ENCODE results near the gene TEPSIN.

TEPSIN gene

DNA sequence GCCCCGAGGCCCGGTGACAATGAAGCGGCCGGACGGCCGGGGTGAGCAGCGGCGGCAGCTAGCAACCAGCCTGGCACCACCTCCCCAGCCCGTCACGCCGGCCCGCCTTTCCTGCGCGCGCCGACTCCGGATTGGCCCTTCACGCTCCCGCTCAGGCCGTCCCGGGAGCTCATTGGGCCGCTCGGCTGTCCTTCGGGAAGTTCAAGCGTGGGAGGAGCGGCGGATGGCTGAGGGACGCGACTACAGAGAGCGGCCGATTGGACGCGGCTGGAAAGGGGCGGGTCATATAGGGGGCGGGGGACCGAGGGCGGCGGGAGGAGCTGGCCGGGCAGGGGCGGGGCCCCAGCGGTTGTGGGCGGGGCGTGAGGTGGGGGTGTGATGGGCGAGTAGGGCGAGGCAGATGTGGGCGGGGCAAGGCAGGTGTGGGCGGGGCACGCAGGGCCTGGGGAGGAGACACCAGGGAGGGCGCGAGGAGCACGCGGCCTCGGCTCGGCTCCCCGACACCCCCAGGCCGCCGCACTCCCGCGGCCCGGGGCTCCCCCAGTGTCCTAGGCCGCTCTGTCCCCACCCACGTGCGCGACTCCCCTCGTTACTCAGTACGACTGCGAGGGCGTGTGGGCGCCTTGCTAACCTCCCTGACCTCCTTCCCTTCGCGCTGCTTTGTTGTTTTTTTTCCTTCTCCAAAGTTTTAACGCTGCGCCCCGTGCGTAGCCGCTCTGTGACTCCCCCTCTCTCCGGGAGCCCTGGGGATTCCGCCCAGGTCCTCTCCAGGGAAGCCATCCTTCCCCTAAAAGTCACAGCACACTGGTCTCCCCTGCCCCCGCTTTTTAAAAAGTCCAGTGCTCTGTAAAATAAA lies 15.7 kb downstream of the TEPSIN start, which contains the start of gene CEP131:
Gene CEP131 (minus strand): TSS at position 60 of the 856 bp plus-strand sequence. CDS start 2,909 bp downstream, outside the sequence.
- DNase-seq (peak; percentile 99), ATAC-seq (ENCODE audit: insufficient read depth, low read depth) (peak; percentile 99)
- Histone ChIP-seq H3K27me3 (ENCODE audit: insufficient read depth, low read length, poor library complexity) (no peaks in the 10 kb centered on the region), H3K27ac (ENCODE audit: low read length) (peak within 1 kb of the TSS; percentile 64), H3K4me1 (ENCODE audit: insufficient read depth, low read length) (peaks cover 26% of the 10 kb centered on the region), H3K9ac (ENCODE audit: low read depth, low read length) (peak within 1 kb of the TSS; percentile 87), H3K4me3 (ENCODE audit: low read depth in 1 of 2, low read length in 2 of 2) (peak within 1 kb of the TSS; percentile 88 to 94), H2AFZ (ENCODE audit: low read depth, low read length) (peak within 1 kb of the TSS; percentile 94), H4K20me1 (ENCODE audit: insufficient read depth, low read length) (peaks cover 18% of the 10 kb centered on the region), H3K4me2 (ENCODE audit: insufficient read depth, low read length) (peak within 1 kb of the TSS; percentile 100), H3K79me2 (ENCODE audit: insufficient read depth, low read length) (peaks cover 18% of the 10 kb centered on the region), H3K9me3 (ENCODE audit: insufficient read depth, low read length, severe bottlenecking) (no peaks in the 10 kb centered on the region), H3K36me3 (ENCODE audit: insufficient read depth, low read length) (peaks cover 20% of the 10 kb centered on the region)
- TF ChIP-seq EZH2 (IDR thresholded peaks at IDR 0.05; ENCODE audit: borderline replicate concordance, low read depth, low read length, severe bottlenecking), result no peak
- TF ChIP-seq, protein P1, sequence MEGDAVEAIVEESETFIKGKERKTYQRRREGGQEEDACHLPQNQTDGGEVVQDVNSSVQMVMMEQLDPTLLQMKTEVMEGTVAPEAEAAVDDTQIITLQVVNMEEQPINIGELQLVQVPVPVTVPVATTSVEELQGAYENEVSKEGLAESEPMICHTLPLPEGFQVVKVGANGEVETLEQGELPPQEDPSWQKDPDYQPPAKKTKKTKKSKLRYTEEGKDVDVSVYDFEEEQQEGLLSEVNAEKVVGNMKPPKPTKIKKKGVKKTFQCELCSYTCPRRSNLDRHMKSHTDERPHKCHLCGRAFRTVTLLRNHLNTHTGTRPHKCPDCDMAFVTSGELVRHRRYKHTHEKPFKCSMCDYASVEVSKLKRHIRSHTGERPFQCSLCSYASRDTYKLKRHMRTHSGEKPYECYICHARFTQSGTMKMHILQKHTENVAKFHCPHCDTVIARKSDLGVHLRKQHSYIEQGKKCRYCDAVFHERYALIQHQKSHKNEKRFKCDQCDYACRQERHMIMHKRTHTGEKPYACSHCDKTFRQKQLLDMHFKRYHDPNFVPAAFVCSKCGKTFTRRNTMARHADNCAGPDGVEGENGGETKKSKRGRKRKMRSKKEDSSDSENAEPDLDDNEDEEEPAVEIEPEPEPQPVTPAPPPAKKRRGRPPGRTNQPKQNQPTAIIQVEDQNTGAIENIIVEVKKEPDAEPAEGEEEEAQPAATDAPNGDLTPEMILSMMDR (IDR thresholded peaks at IDR 0.05; ENCODE audit: borderline replicate concordance, extremely low read depth, low read length, poor library complexity, severe bottlenecking), result no peak

DNA sequence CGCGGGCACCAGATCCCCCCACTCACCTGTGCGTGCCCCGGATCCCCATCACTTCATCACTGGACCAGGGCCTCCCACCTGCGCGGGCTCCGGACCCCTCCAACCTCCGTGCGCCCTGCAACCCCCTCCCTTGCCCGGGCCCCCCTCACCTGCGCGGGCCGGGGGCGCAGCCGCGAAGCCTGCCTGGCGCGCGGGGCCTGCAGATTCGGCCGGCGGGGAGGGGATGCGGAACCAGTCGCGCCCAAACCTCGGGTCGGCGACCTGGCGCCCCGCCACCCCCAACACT lies 16.3 kb downstream of the TEPSIN start:
- H3K9ac ChIP-seq (ENCODE audit: low read depth, low read length), result peak overlapping the region; percentile 87

DNA sequence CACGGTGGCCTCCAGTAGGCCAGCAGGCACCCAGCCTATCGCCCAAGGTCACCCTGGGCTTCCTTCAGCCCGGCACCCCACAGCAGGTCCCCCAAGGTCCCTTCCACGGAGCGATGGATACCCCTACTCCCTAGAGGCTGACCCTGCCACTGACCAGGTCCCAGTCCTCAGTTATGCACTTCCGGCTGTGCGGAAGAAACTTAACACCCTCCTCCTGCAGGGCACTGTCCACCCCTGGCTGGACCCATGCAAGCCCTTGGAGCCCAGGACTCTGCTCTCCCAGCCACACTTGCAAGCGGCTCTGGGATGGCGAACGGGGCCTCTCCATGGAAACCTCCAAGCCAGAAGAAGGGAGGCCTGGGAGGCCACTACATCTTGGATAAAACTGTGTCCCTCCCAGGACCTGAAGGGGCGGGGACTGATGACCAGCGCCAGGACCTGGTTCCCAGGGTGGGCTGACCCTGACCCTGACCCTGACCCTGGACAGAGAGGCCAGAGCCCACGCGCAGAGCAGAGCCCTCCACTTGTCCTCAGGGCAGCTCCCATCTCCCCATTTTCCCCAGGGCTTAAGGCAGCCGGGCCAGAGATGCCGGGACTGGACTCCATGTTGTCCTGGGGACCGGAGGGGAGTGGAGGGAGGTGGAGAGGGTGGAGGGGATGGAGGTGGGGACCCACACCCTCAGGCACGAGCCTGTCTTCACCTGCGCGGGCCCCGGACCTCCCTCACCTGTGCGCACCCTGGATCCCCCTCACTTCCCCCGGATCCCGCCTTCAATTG lies 16.8 kb downstream of the TEPSIN start:
- DNase-seq (no peak), ATAC-seq (ENCODE audit: insufficient read depth, low read depth) (no peak)
- Histone ChIP-seq H3K9me3 (ENCODE audit: insufficient read depth, low read length, severe bottlenecking) (no peaks in the 10 kb centered on the region), H3K27ac (ENCODE audit: low read length) (peak overlapping the region; percentile 64), H3K36me3 (ENCODE audit: insufficient read depth, low read length) (peaks cover 29% of the 10 kb centered on the region), H4K20me1 (ENCODE audit: insufficient read depth, low read length) (peaks cover 26% of the 10 kb centered on the region), H3K79me2 (ENCODE audit: insufficient read depth, low read length) (peaks cover 21% of the 10 kb centered on the region), H3K4me3 (ENCODE audit: low read depth in 1 of 2, low read length in 2 of 2) (peak overlapping the region; percentile 88 to 94), H3K4me1 (ENCODE audit: insufficient read depth, low read length) (peaks cover 26% of the 10 kb centered on the region), H2AFZ (ENCODE audit: low read depth, low read length) (peak overlapping the region; percentile 75), H3K4me2 (ENCODE audit: insufficient read depth, low read length) (peak overlapping the region; percentile 100), H3K27me3 (ENCODE audit: insufficient read depth, low read length, poor library complexity) (no peaks in the 10 kb centered on the region), H3K9ac (ENCODE audit: low read depth, low read length) (peak overlapping the region; percentile 87)
- TF ChIP-seq EZH2 (IDR thresholded peaks at IDR 0.05; ENCODE audit: borderline replicate concordance, low read depth, low read length, severe bottlenecking), result no peak
- TF ChIP-seq, protein P1 (IDR thresholded peaks at IDR 0.05; ENCODE audit: borderline replicate concordance, extremely low read depth, low read length, poor library complexity, severe bottlenecking), result no peak

More for the DNA sequence above, 16.3 kb downstream of the TEPSIN start:
- Histone ChIP-seq H3K27me3 (ENCODE audit: insufficient read depth, low read length, poor library complexity) (no peaks in the 10 kb centered on the region), H3K9me3 (ENCODE audit: insufficient read depth, low read length, severe bottlenecking) (no peaks in the 10 kb centered on the region), H2AFZ (ENCODE audit: low read depth, low read length) (peak overlapping the region; percentile 75), H3K36me3 (ENCODE audit: insufficient read depth, low read length) (peaks cover 25% of the 10 kb centered on the region), H4K20me1 (ENCODE audit: insufficient read depth, low read length) (peaks cover 20% of the 10 kb centered on the region), H3K4me2 (ENCODE audit: insufficient read depth, low read length) (peak overlapping the region; percentile 100), H3K79me2 (ENCODE audit: insufficient read depth, low read length) (peaks cover 18% of the 10 kb centered on the region), H3K4me1 (ENCODE audit: insufficient read depth, low read length) (peaks cover 26% of the 10 kb centered on the region), H3K27ac (ENCODE audit: low read length) (peak overlapping the region; percentile 64), H3K4me3 (ENCODE audit: low read depth in 1 of 2, low read length in 2 of 2) (peak overlapping the region; percentile 88 to 94)
- no peak for DNase-seq
- ATAC-seq (ENCODE audit: insufficient read depth, low read depth), result peak; percentile 15
- no peak for TF ChIP-seq EZH2 (IDR thresholded peaks at IDR 0.05; ENCODE audit: borderline replicate concordance, low read depth, low read length, severe bottlenecking)
- TF ChIP-seq, protein P1 (IDR thresholded peaks at IDR 0.05; ENCODE audit: borderline replicate concordance, extremely low read depth, low read length, poor library complexity, severe bottlenecking), result no peak

Data from DND-41 (cell line).